ENCODE results near the gene VPS13C. TPM values are rescaled to one million over a fixed set of nuclear protein-coding genes. Genes with fewer than 3 reads are reported as not detected.
"Not testable (repeated sequence)": the region's sequence is repeated elsewhere in the genome, so short reads cannot be mapped to it uniquely, and the experiment has no call there.

Gene VPS13C
- total RNA-seq, 2 donors from 2014 or later = 55.2 to 57.2 TPM

GRCh38 chr15:62051166-62051565, 9.1 kb downstream of the VPS13C start:
- peak; percentile 91 for ATAC-seq
- no peak for DNase-seq

DNA sequence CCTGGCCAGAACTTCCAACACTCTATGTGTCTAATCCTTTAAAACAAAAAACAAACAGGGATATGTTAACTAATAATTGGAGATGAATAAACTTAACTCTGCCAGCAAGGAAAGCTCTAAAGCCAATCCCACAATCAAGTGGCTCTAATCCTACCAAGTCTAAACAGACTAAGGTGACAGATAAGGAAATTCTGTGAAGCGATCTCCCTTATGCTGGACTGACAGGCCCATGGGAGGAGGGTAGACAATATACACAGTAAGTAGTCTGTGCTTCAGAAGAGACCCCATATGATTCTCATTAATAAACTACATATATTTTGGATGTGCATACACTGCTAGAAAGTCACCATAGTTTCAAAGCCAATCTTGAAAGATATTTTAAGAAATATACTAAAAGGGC, 10.1 kb downstream of the VPS13C start:
- intact Hi-C loops (cut with DNase I, micrococcal nuclease) = no loop called here
- DNase-seq = no peak
- peak; percentile 47 for ATAC-seq

More at GRCh38 chr15:62051166-62051565, 9.1 kb downstream of the VPS13C start:
- intact Hi-C loops (cut with DNase I, micrococcal nuclease) = no loop called here

DNA sequence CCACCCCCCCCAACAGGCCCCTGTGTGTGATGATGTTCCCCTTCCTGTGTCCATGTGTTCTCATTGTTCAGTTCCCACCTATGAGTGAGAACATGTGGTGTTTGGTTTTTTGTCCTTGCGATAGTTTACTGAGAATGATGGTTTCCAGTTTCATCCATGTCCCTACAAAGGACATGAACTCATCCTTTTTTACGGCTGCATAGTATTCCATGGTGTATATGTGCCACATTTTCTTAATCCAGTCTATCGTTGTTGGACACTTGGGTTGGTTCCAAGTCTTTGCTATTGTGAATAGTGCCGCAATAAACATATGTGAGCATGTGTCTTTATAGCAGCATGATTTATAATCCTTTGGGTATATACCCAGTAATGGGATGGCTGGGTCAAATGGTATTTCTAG, 12.0 kb downstream of the VPS13C start:
- intact Hi-C loops (cut with DNase I, micrococcal nuclease) = not testable (repeated sequence)

GRCh38 chr15:62047282-62047827, 12.9 kb downstream of the VPS13C start:
- DNase-seq (no peak), ATAC-seq (no peak)
- intact Hi-C loops (cut with DNase I, micrococcal nuclease) = no loop called here

More for the DNA sequence above, 12.0 kb downstream of the VPS13C start:
- not testable (repeated sequence) for ATAC-seq, DNase-seq

GRCh38 chr15:62046078-62046743, 14.0 kb downstream of the VPS13C start:
- DNase-seq = no peak
- intact Hi-C loops (cut with DNase I, micrococcal nuclease) = no loop called here
- no peak for ATAC-seq

DNA sequence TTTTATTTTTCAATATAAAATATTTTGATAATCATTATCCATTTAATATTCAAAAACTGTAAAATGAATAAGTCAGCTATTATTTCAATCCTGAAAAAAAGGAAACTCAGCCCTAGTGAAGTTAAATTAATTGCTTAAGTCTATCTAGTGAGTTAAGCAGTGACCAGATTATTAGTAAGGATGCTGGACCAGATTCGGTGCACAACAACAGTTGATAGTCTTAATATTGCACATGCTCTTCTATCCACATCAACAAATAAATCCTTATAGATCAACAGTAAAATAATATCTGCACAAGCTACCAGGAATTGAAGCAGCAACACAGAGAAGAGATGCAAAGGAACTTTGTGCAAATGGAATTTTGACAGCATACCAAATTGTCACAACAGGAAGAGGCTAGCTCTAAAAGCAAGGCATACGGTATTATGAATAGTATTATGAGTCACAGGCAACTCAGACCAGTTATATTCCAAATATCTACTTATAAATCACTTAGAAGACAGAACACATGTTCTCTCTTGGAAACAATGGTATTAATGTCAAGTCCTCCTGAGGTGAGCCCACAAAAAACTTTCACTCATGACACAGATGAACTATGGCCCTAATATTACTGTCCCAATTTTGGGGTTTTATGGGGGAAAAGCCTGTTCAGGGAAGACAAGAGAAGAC, 24.9 kb downstream of the VPS13C start:
- ATAC-seq (no peak), DNase-seq (no peak)
- intact Hi-C loops (cut with DNase I, micrococcal nuclease) = no loop called here

- DNase-seq (no peak), ATAC-seq (no peak)
- intact Hi-C loops (cut with DNase I, micrococcal nuclease) = no loop called here
Observed at GRCh38 chr15:62027916-62028315, 32.3 kb downstream of the VPS13C start.

DNA sequence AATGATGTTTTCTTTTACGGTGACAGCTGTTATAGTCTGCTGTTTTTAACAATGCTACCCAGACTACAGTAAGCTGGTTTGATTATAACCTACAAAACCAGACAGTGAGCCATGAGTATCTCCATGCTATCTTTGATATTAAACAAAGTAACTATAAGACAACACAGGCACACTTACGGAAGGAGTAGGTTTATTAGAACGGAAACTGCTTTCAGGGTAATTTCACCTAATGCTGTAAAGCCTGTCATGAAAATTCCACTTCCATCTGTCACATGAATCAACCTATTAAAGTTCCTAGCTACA, 33.0 kb downstream of the VPS13C start:
- intact Hi-C loops (cut with DNase I, micrococcal nuclease) = no loop called here
- ATAC-seq = no peak
- no peak for DNase-seq

GRCh38 chr15:62026487-62027262, 33.6 kb downstream of the VPS13C start:
- ATAC-seq = no peak
- intact Hi-C loops (cut with DNase I, micrococcal nuclease) = no loop called here
- DNase-seq = no peak

DNA sequence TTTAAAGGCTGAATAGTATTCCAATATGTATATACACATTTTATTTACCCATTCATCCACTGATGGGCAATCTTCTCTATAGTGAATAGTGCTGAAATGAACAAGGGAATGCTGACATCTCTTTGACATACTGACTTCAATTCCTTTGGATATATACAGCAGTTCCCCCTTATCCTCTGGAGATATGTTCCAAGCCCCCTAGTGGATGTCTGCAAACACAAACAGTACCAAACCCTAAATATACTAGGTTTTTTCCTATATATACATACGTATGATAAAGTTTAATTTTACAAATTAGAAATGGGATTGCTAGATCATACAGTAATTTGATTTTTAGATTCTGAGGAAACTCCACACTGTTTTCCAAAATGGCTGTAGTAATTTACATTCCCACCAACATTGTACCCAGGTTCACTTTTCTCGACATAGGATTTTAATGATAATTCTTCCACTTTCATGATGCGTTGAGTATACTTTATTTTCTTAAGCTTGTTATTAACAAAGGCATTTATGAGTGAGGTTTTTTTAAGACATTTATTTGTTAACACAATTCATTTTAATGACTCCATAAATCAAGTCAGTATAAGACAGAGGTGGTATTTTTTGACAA, 38.2 kb downstream of the VPS13C start:
- intact Hi-C loops (cut with DNase I, micrococcal nuclease) = no loop called here
- no peak for DNase-seq

DNA sequence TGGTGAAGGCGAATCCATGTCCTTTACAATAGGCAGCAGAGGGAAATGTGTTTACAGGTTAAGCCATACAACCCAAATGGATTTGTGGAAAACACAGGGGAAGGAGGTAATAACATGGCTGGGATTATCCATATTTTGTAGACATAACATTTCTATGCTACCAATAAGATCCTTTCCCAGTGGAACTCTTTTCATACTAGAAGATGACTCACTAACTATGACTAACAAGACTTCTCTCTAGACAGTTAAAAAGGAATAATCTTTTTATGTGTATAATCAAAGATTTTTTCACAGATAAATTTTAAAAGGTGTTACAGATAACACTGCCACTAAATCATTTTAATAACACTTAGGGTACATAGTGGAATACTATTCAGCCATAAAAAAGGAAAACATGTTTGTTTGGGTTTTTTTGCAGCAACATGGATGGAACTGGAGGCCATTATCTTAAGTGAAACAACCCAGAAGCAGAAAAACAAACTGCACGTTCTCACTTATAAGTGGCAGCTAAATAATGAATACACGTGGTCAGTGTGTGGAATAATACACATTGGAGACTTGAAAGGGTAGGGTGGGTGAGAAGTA, 39.6 kb downstream of the VPS13C start:
- DNase-seq (no peak), ATAC-seq (no peak)
- intact Hi-C loops (cut with DNase I, micrococcal nuclease) = no loop called here

More for the DNA sequence above, 38.2 kb downstream of the VPS13C start:
- no peak for ATAC-seq

DNA sequence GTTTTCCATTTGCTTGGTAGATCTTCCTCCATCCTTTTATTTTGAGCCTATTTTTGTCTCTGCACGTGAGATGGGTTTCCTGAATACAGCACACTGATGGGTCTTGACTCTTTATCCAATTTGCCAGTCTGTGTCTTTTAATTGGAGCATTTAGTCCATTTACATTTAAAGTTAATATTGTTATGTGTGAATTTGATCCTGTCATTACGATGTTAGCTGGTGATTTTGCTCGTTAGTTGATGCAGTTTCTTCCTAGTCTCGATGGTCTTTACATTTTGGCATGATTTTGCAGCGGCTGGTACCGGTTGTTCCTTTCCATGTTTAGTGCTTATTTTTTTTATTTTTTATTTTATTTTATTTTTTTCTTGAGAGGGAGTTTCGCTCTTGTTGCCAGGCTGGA, 54.9 kb downstream of the VPS13C start:
- intact Hi-C loops (cut with DNase I, micrococcal nuclease); ATAC-seq; DNase-seq: not testable (repeated sequence)

- intact Hi-C loops (cut with DNase I, micrococcal nuclease) = no loop called here
- ATAC-seq (no peak), DNase-seq (no peak)
Observed at GRCh38 chr15:61997786-61998185, 62.5 kb downstream of the VPS13C start.

GRCh38 chr15:61996056-61996635, 64.1 kb downstream of the VPS13C start:
- ATAC-seq (no peak), DNase-seq (no peak)
- intact Hi-C loops (cut with DNase I, micrococcal nuclease) = no loop called here

- no peak for ATAC-seq
Observed at GRCh38 chr15:61994216-61994615, 66.0 kb downstream of the VPS13C start.

GRCh38 chr15:61992518-61992917, 67.7 kb downstream of the VPS13C start:
- ATAC-seq = no peak
- intact Hi-C loops (cut with DNase I, micrococcal nuclease) = no loop called here

More at GRCh38 chr15:61994216-61994615, 66.0 kb downstream of the VPS13C start:
- intact Hi-C loops (cut with DNase I, micrococcal nuclease) = no loop called here
- no peak for DNase-seq

GRCh38 chr15:61989667-61990066, 70.6 kb downstream of the VPS13C start:
- DNase-seq (no peak), ATAC-seq (no peak)
- intact Hi-C loops (cut with DNase I, micrococcal nuclease) = no loop called here

More at GRCh38 chr15:61992518-61992917, 67.7 kb downstream of the VPS13C start:
- no peak for DNase-seq

- intact Hi-C loops (cut with DNase I, micrococcal nuclease) = no loop called here
- DNase-seq = no peak
- ATAC-seq = no peak
Observed at GRCh38 chr15:61987824-61988223, 72.4 kb downstream of the VPS13C start.

DNA sequence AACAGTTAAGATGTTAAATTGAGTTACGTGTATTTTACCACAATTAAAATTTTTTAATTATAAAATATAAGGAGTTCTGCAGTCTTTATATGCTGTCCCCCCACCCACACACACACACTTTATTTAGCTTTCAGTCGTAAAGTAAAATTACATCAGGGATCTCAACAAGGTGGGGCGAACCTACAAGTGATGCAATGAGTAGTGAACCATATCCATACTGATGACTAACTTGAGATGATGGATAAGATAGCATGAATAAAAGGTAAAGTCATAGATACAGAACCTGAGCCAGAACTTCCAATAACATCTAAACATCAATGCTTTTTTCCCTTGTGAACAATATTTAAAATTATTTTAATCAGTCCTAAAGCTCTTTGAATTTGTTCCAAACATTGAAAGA, 77.2 kb downstream of the VPS13C start:
- DNase-seq (no peak), ATAC-seq (no peak)
- intact Hi-C loops (cut with DNase I, micrococcal nuclease) = no loop called here
